GM23248 (cell line): ENCODE measurements around the gene MPP3.
"Not testable (repeated sequence)": the region's sequence is repeated elsewhere in the genome, so short reads cannot be mapped to it uniquely, and the experiment has no call there.

Experiments
- EZH2 ChIP-seq: fragments of 200-600 bp; sonication (generic); IDR thresholded peaks from 2 replicates; pipeline ENCODE4 v1.6.1; 2018; ENCODE audit warnings: antibody characterized with exemption, mild to moderate bottlenecking; ENCODE audit not compliant: insufficient read depth, poor library complexity, severe bottlenecking
- EZH2phosphoT487 ChIP-seq: fragments of 200-600 bp; sonication (generic); IDR thresholded peaks from 2 replicates; pipeline ENCODE4 v1.6.1; 2018; ENCODE audit warnings: antibody characterized with exemption, moderate library complexity, mild to moderate bottlenecking, low read depth; ENCODE audit not compliant: insufficient read depth

- TF ChIP-seq EZH2, EZH2phosphoT487: not testable (repeated sequence)
These were observed 9.4 kb upstream of the MPP3 start for GRCh38 chr17:43842091-43842974.
